Activated CD4-positive, alpha-beta T cell treated with anti-CD3 and anti-CD28 coated beads for 1 hour (primary cell): ENCODE measurements around the gene ERMP1.

Source experiments
- DNase-seq: peaks from one replicate; pipeline ENCODE4 v3.0.0-alpha.2; 2020

Gene ERMP1

GRCh38 chr9:5778805-5779204 is 54.1 kb downstream of the ERMP1 start:
- no peak for DNase-seq

GRCh38 chr9:5773324-5773999 is 59.5 kb downstream of the ERMP1 start:
- no peak for DNase-seq

DNA sequence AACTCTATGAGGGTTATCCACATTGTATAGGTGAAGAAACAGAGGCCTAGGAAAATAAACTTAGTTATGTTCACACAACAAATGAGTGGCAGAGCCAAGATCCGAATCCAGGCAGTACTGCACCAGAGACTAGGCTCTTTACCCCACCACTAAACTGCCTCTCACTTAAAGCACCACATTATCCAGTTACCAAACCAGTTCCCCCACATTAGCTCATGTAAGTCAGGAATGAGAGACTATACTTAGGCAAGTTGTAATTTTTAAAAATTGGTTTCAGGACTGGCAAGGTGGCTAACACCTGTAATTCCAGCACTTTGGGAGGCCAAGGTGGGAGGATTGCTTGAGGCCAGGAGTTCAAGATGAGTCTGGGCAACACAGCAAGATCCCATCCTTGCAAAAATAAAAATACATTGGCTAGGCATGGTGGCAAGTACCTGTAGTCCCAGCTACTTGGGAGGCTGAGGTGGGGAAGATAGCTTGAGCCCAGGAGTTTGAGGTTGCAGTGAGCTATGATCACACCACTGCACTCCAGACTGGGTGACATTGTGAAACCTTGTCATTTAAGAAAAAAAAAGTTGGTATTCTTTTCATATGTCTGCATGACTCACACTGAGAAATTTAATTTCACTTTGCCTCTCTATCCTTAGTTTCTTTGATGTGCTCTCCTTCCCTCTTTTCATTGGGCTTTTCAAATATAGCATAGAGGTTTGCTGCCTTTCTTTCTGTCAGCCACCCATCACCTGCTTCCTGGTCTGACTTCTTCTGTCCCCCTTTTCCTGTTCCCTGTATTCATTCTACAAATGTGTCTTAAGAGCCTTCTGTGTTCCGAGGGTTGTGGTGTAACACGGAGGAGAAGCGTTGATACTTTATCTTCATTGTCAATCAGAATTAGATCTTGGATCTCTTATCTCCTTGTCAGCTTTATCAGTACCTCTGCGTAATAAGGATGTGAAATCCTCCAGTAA is 64.7 kb downstream of the ERMP1 start:
- DNase-seq, result no peak

DNA sequence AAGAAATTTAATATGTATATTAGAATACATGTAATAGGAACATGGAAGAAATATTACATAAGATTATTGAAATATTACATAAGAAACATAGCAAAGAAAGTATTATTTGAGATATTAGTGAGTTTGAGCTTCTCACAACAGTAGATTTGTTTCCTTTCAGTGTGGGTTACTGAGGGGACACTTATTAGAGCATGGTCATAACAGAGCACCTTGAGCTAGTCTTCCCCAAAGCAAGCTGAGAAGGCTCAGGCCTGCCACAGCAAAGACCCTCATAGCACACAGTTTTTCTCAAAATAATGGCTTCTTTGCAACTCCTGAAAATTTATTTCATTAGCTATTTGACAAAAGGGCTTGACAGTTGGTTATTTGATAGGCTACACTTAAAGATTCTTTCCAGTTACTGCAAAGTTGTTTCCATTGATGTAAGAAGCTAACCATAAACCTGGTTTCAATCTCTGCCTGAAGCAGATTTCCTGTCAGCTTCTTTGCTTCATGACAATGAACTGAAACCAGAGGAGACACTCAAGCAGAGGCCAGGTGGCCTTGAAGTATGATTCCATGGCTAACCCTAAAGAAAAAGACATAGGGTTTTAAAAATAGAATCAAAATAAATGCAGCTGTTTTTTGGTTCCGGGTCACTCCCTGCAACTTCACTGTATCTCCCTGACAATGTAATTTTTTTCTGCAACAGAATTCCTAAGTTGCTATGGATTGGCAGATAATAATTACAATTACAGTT is 68.6 kb downstream of the ERMP1 start:
- DNase-seq, result no peak

- no peak for DNase-seq
Observed at GRCh38 chr9:5762421-5762820, 70.5 kb downstream of the ERMP1 start.

DNA sequence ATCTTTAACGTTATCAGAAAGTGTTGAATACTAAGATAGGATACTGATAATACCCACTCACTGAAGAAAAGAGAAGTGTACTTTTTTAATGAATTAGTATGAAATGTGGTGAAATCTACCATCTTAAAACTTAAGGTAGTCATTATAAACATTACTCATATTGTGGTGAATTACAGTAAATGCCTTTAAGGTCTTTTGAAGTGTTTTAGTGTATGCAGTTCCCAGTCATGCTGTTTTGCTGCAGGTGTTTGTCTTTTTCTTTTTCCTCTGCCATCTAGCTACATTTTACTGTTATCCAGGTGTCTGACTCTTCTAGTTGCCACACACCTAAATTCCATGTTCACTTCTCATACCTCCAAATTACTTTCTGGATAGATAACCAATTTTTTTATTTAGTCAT is 72.6 kb downstream of the ERMP1 start:
- DNase-seq, result no peak

DNA sequence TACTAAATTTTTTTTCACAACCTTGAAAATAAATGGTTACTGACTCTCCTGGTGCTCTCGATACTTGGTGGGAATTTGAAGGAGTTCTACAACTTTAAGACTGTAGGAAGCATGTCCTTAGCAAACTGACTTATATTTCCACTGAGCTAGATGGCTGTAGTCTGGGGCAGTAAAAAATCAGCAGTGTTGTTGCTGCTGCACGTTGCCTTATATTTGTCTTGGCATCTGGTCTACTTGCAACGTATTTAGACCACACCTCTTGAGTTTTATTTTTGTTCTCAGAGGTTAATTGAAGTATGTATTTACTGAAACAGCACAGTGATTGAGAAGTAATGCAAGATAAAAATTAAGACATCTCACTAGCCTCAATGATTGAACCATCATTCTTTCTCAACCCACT is 76.3 kb downstream of the ERMP1 start:
- DNase-seq, result no peak

DNA sequence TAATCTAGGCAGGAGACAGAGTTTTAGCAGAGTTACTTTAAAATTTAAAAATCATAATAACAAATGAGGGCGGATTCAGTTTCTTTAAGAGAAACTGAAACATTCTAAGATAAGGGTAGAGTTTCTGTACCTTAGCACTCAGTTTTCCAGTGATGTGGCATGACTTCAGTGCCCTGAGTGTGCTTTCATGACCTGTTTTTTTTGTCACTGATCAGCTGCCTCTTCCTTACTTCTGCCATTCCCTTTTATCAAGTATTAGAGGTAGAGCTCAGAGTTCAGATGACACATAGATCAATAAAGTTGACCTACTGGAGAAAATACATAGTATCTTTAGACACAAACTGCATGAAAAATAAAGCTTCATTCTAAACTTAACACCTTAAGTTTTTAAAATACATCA is 82.3 kb downstream of the ERMP1 start:
- DNase-seq, result no peak

- no peak for DNase-seq
Observed at GRCh38 chr9:5749306-5749705, 83.6 kb downstream of the ERMP1 start.

GRCh38 chr9:5748438-5748837 is 84.5 kb downstream of the ERMP1 start:
- no peak for DNase-seq

DNA sequence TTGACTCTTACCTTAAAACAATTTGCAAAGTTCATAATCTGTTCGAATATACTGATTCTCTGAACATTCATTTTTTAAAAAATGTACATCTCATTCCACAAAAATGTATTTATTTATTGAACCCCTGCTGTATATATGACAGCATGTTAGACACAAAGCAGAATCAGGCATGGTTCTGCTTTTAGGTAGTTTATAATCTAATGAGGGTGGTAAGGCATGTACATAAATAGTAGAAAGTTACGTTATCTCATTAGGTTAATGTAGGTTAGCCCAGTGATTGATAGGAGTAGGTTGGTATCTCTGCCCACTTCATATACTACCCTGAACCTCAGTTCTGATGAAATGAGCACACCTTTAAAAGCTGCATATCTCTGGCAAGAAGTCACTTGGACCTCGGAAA is 89.8 kb downstream of the ERMP1 start:
- no peak for DNase-seq

DNA sequence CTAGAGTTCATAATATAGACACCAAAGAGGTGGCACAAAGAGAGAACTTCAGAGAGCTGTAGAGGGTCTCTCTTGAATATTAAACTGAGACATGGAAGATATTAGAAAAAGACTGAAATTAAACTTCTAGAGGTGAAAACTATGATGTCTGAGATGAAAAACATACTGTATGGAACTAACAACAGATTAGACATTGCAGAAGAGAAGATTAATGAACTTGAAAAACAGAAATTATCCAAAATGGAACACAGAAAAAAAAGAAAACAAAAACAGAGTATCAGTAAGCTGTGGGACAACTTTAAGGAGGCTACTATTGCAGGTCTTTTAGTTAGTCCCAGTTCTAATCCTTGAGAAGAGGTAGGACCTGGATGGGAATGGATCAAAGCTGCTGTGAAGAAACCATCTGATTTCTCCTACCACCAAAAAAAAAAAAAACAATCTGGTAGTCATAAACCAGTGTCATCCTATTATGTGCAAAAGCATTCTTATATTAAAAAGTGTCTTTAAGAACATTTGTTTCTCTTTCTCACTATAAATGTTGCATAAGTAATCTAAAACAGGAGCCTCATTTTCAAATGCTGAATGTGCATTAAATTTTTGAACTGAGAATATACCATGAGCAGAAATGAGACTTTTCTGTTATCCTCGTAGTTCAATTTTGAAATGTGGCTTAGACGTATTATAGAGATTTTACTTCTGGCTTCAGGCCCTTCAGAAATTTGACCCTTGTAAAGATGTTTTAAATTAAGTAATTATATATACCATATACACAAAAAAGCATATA is 96.2 kb downstream of the ERMP1 start:
- no peak for DNase-seq

- no peak for DNase-seq
Observed at GRCh38 chr9:5735072-5735471, 97.8 kb downstream of the ERMP1 start.
